ENCODE measurements around the gene XRCC4. TPM values are rescaled to one million over a fixed set of nuclear protein-coding genes. Genes with fewer than 3 reads are reported as not detected.

XRCC4 gene
- total and polyA plus RNA-seq, 2 of the 8 experiments (the other 6 are each of a cell fraction or from before 2014, with no cell fraction given) = 3.0 to 8.3 TPM

DNA sequence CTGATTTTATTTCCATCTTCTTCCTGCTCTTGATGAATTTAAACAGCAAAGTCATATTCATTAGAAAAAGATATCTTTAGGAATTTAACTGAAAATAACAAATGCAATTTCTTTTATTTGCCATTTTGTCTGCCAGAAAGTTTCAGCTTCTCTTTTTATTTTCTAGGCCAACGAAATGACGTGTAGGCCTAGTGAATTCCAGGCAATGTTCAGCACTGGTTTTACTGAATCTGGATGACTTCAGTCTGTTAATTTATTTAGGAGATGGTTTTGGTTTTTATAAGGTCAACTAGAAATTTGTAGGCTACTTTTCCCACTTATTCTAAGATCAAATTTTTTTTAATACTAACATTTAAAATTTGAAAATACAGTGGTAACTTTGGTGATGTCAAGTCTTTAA, 265.1 kb downstream of the XRCC4 start:
- Histone ChIP-seq H3K23me2 (ENCODE audit: low read depth, low read length) (no peaks in the 10 kb centered on the region; the same call in 1 of the 2 replicates), H3K4me2 (ENCODE audit: insufficient read depth in 1 of 2, low read depth in 2 of 2, low read length in 2 of 2) (no peak overlapping the region), H3K14ac (ENCODE audit: insufficient read length) (no peak overlapping the region), H2BK15ac (ENCODE audit: low read length) (no peak overlapping the region), H3K9ac (replicated peaks in 1 of 4; ENCODE audit: extremely low read depth in 1 of 4, low read depth in 3 of 4, low read length in 3 of 4) (no peak overlapping the region), H3K36me3 (ENCODE audit: control insufficient read depth in 2 of 4, insufficient read depth in 4 of 4, low read length in 3 of 4) (peaks cover 0 to 3% (median 0%) of the 10 kb centered on the region in 4 experiments; a peak in 1 of 8 replicates), H2BK20ac (ENCODE audit: low read length) (no peak overlapping the region), H2BK12ac (ENCODE audit: low read depth, low read length) (no peak overlapping the region), H3K79me2 (ENCODE audit: control insufficient read depth in 1 of 2, insufficient read depth in 2 of 2, low read length in 2 of 2) (no peaks in the 10 kb centered on the region), H4K5ac (ENCODE audit: insufficient read length, low read depth, low read length) (no peak overlapping the region), H3K4me1 (replicated peaks in 1 of 4; ENCODE audit: control insufficient read depth in 3 of 4, insufficient read depth in 4 of 4, low read length in 3 of 4) (peaks cover 0 to 6% (median 2%) of the 10 kb centered on the region in 4 experiments; a peak in 2 of 7 replicates), H4K8ac (ENCODE audit: extremely low read depth, insufficient read depth, low read length) (no peak overlapping the region), H4K20me1 (replicated peaks in 1 of 2; ENCODE audit: control insufficient read depth in 1 of 2, insufficient read depth in 2 of 2, low read length in 2 of 2) (no peaks in the 10 kb centered on the region), H4K91ac (replicated peaks; ENCODE audit: insufficient read length, low read length) (no peak overlapping the region), H2AFZ (ENCODE audit: low read length) (no peak overlapping the region), H3K4ac (replicated peaks; ENCODE audit: insufficient read length, low read depth, low read length) (no peak overlapping the region), H3K9me3 (ENCODE audit: insufficient read depth in 2 of 2, low read depth in 1 of 2, low read length in 1 of 2) (peaks cover 4% of the 10 kb centered on the region in 2 experiments), H2BK120ac (replicated peaks; ENCODE audit: low read depth, low read length) (no peak overlapping the region), H3K56ac (replicated peaks; ENCODE audit: insufficient read length, low read depth, low read length) (no peak overlapping the region), H2AK5ac (ENCODE audit: low read depth, low read length) (no peak overlapping the region), H2BK5ac (ENCODE audit: low read depth, low read length) (no peak overlapping the region), H3K79me1 (ENCODE audit: low read depth, low read length) (no peaks in the 10 kb centered on the region), H3K27ac (ENCODE audit: low read depth, low read length) (no peak overlapping the region), H3K27me3 (replicated peaks in 1 of 4; ENCODE audit: control insufficient read depth in 3 of 4, extremely low read depth in 1 of 4, insufficient read depth in 3 of 4, low read length in 3 of 4) (no peaks in the 10 kb centered on the region), H3K23ac (ENCODE audit: insufficient read length) (no peak overlapping the region), H3K4me3 (ENCODE audit: extremely low read depth in 1 of 4, insufficient read depth in 2 of 4, low read depth in 3 of 4, low read length in 4 of 4) (no peak overlapping the region), H3K18ac (ENCODE audit: extremely low read depth, low read length) (no peak overlapping the region)
- DNase-seq (ENCODE audit: low read depth in 1 of 2, low spot score in 2 of 2) (no peak), FAIRE-seq (no peak)
- CTCF ChIA-PET (ENCODE audit: partially characterized antibody) = interaction anchor here (0.6 kb wide), 2 partner anchors 54 to 1845 kb away, joined by 3 to 6 read pairs; no protein-coding TSS in a partner anchor
- 92% methylated on average over 2 of the region's 2 CpGs; no CpG with 5 or more reads in 1 of the 2 experiments for WGBS, 2 experiments (ENCODE audit: extremely low coverage in 1 of 2, insufficient coverage in 1 of 2, insufficient read length in 1 of 2, insufficient replicate concordance in 2 of 2, low coverage in 1 of 2, low lambda C conversion rate in 2 of 2, missing lambda C conversion rate in 1 of 2)
- TF ChIP-seq TAF7 (optimal IDR thresholded peaks at IDR 0.05; ENCODE audit: borderline replicate concordance, low read depth, low read length) = no peak
- TF ChIP-seq RFX5 (IDR thresholded peaks at IDR 0.05; ENCODE audit: borderline replicate concordance, low read depth, low read length) = no peak
- POLR2A ChIA-PET (ENCODE audit: partially characterized antibody) = interaction anchor here (1.3 kb wide), 1 partner anchor 12 kb away, joined by 4 read pairs; no protein-coding TSS in a partner anchor
